PC-3 (cell line): ENCODE results near the gene PLCE1.

ENCODE experiments used
- CTCF ChIP-seq: fragments of 300-600 bp; sonication (generic); conservative IDR thresholded peaks from 2 replicates; pipeline ENCODE4 v1.5.1; 2017; ENCODE audit warnings: antibody characterized with exemption, low read depth, mild to moderate bottlenecking, low read length
- EZH2 ChIP-seq: fragments of 300-600 bp; sonication (generic); IDR thresholded peaks from one replicate; pipeline ENCODE4 v1.6.1; 2017; ENCODE audit warnings: antibody characterized with exemption, mild to moderate bottlenecking, low read length; ENCODE audit not compliant: unreplicated experiment

GRCh38 chr10:94010886-94011285, 17.2 kb downstream of the PLCE1 start:
- TF ChIP-seq EZH2: no peak
- TF ChIP-seq CTCF: no peak
